ENCODE measurements around the gene CEP135. TPM values are rescaled to one million over a fixed set of nuclear protein-coding genes. Genes with fewer than 3 reads are reported as not detected.

Gene CEP135
- total and polyA plus RNA-seq, 8 donors = 0.76 to 18.1 (median 6.3) TPM

DNA sequence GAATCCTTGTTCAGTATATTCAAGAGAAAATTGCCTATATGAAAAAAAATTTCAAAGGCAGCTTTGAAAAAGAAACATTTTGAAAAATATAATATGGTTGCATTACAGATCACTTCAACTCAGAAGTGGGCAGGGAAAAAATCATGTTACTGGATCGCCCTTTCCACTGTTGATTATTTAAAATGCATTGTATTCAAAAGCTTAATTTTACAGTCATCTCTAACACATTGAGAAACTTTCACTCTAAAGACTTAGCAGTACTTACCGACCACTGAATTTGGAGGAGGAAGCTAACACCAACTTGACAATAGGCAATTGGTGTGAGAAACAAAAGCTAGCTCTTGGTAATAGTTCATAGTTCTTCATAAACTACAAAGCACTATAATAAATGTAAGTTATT, 101.9 kb downstream of the CEP135 start:
- Histone ChIP-seq H3K27me3 (peaks cover 0 to 41% (median 13%) of the 10 kb centered on the region in 3 donors), H3K27ac (no peak overlapping the region), H3K4me1 (peaks cover 14 to 30% (median 17%) of the 10 kb centered on the region in 4 donors), H3K9me3 (no peaks in the 10 kb centered on the region), H3K4me3 (no peak overlapping the region), H3K36me3 (no peaks in the 10 kb centered on the region)
- DNase-seq = no peak
- intact Hi-C loops (cut with DNase I; ENCODE audit: low total_unique reads) = no loop called here
- TF ChIP-seq CTCF (IDR thresholded peaks at IDR 0.05) = no peak
- no peak for TF ChIP-seq POLR2A (IDR thresholded peaks at IDR 0.05)
- no peak for TF ChIP-seq EP300 (IDR thresholded peaks at IDR 0.05)
- TF ChIP-seq POLR2AphosphoS5 (IDR thresholded peaks at IDR 0.05) = no peak
- WGBS, 5 donors = 53 to 74% (median 67%) methylated on average over 2 of the region's 2 CpGs

GRCh38 chr4:56051029-56051709, 102.4 kb downstream of the CEP135 start:
- H3K4me1 ChIP-seq = peaks cover 14 to 30% (median 17%) of the 10 kb centered on the region in 4 donors
- intact Hi-C loops (cut with DNase I; ENCODE audit: low total_unique reads) = no loop called here
- H3K36me3 ChIP-seq = no peaks in the 10 kb centered on the region
- H3K27ac ChIP-seq = no peak overlapping the region
- H3K4me3 ChIP-seq = no peak overlapping the region
- WGBS, 5 donors = 66 to 78% (median 73%) methylated on average over 7 of the region's 7 CpGs
- TF ChIP-seq CTCF (IDR thresholded peaks at IDR 0.05) = no peak
- TF ChIP-seq POLR2A (IDR thresholded peaks at IDR 0.05) = no peak
- no peak for TF ChIP-seq EP300 (IDR thresholded peaks at IDR 0.05)
- TF ChIP-seq POLR2AphosphoS5 (IDR thresholded peaks at IDR 0.05) = no peak
- DNase-seq = no peak
- no peaks in the 10 kb centered on the region for H3K9me3 ChIP-seq
- peaks cover 0 to 41% (median 13%) of the 10 kb centered on the region in 3 donors for H3K27me3 ChIP-seq

GRCh38 chr4:56051710-56052075, 102.9 kb downstream of the CEP135 start:
- Histone ChIP-seq H3K27ac (no peak overlapping the region), H3K27me3 (peaks cover 0 to 41% (median 13%) of the 10 kb centered on the region in 3 donors), H3K4me1 (peaks cover 14 to 30% (median 17%) of the 10 kb centered on the region in 4 donors), H3K36me3 (no peaks in the 10 kb centered on the region), H3K9me3 (no peaks in the 10 kb centered on the region), H3K4me3 (no peak overlapping the region)
- no peak for DNase-seq
- WGBS, 5 donors = 72 to 88% (median 79%) methylated on average over 1 of the region's 1 CpG
- intact Hi-C loops (cut with DNase I; ENCODE audit: low total_unique reads) = no loop called here
- TF ChIP-seq EP300 (IDR thresholded peaks at IDR 0.05) = no peak
- no peak for TF ChIP-seq CTCF (IDR thresholded peaks at IDR 0.05)
- no peak for TF ChIP-seq POLR2AphosphoS5 (IDR thresholded peaks at IDR 0.05)
- no peak for TF ChIP-seq POLR2A (IDR thresholded peaks at IDR 0.05)

DNA sequence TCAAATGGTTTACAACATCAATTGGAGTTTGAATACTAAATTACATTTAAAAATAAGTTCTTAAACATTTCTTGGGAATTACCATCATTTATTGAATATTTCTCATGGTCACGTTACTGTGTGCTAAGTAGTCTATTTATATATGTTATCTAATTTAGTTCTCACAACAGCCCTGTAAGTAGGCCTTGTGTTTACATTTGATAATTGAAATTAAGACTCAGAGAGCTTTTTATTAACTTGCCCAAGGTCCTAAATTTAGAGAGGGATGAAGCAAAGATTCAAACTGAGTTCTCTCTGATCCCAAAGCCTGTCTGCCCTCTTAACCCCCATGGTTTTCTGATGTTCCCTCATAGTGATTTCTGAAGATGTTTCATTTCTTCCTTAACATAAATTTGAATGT, 103.7 kb downstream of the CEP135 start:
- Histone ChIP-seq H3K4me1 (peaks cover 14 to 30% (median 17%) of the 10 kb centered on the region in 4 donors), H3K4me3 (no peak overlapping the region), H3K27ac (no peak overlapping the region), H3K27me3 (peaks cover 0 to 41% (median 13%) of the 10 kb centered on the region in 3 donors), H3K9me3 (no peaks in the 10 kb centered on the region), H3K36me3 (no peaks in the 10 kb centered on the region)
- intact Hi-C loops (cut with DNase I; ENCODE audit: low total_unique reads) = no loop called here
- no peak for DNase-seq
- TF ChIP-seq POLR2A (IDR thresholded peaks at IDR 0.05) (no peak), POLR2AphosphoS5 (IDR thresholded peaks at IDR 0.05) (no peak), CTCF (IDR thresholded peaks at IDR 0.05) (no peak), EP300 (IDR thresholded peaks at IDR 0.05) (no peak)
- WGBS, 5 donors = 25 to 52% (median 38%) methylated on average over 1 of the region's 1 CpG
